ENCODE data around the gene SDHAF3.
"Not testable (repeated sequence)": the region's sequence is repeated elsewhere in the genome, so short reads cannot be mapped to it uniquely, and the experiment has no call there.

SDHAF3 gene

GRCh38 chr7:97117372-97118188 is at the start of gene SDHAF3:
Gene SDHAF3 (plus strand): TSS chr7:97117698. CDS start chr7:97117724, 26 bp downstream.
- DNase-seq (ENCODE audit: low spot score): peak; percentile 99

- DNase-seq (ENCODE audit: low spot score): not testable (repeated sequence)
Observed at GRCh38 chr7:97072025-97072424, 45.5 kb upstream of the SDHAF3 start.

DNA sequence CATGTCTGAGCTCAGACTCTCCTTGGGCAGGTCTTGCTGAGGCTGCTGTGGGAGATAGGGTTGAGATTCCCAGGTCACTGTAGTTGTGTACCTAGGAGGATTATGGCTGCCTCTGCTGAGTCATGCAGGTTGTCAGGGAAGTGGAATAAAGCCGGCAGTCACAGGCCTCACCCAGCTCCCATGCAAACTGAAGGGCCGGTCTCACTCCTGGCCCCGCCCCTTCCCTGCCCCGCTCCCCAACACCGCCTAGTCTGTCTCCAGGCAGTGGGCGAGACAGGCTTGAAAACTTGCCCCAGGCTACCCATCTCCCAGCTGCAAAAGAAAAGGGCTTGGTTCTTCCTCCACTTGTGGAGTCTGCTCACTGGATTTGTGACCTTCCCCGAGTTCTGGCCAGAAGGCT is 41.6 kb upstream of the SDHAF3 start:
- no peak for DNase-seq (ENCODE audit: low spot score)

- no peak for DNase-seq (ENCODE audit: low spot score)
Observed at GRCh38 chr7:97078023-97078969, 39.2 kb upstream of the SDHAF3 start.

DNA sequence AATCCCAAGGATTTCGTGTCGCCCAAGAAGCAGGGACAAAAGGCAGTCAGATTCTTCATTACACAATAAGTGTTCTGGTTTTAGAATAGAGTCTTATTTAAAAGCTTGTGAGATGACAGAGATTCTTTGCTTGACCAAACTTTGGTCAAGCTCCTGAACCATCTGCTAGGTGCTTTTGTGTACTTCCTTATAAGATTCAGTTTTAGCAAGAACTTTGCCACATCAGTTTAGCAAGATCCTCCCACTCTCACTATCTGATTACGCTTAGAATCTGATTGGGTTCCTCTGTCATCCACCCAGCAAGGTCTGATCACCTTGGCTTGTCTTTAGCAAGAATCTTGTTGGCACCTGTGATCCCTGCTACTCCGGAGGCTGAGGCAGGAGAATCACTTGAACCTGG is 38.2 kb upstream of the SDHAF3 start:
- no peak for DNase-seq (ENCODE audit: low spot score)

DNA sequence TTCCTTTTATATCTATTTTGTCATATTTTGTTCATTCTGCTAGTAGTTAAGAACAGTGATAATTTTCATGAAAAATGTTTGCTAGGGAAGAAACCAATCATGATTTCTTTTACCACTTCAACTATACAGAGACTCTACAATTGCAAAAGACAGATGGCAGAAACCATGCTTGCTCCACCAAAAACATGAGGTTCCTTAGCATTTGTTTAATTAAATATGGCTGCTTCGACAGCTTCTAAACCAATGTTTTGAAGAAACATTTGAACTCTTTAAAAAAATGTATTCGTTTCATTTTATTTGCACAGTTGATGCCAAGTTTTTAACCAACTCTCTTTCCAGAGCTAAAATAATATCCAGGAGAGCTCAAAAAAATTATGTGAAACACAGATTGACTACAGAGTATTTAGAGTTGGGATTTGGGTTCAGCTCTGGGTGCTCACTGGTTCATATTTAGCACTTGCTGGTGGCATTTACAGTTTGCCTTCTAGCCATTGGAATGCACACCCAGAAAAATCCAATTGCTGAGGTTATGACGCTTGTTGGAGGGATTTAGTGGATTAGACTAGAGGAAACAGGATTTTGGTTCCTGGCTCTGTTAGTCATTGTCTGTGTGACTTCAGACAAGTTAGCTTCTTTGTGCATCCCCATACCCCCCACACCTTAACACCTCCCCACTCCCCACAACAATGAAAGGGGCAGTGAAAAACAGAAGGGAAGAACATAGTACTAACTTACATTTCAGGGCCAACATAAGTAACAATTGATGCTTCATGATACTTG is 35.8 kb upstream of the SDHAF3 start:
- no peak for DNase-seq (ENCODE audit: low spot score)

DNA sequence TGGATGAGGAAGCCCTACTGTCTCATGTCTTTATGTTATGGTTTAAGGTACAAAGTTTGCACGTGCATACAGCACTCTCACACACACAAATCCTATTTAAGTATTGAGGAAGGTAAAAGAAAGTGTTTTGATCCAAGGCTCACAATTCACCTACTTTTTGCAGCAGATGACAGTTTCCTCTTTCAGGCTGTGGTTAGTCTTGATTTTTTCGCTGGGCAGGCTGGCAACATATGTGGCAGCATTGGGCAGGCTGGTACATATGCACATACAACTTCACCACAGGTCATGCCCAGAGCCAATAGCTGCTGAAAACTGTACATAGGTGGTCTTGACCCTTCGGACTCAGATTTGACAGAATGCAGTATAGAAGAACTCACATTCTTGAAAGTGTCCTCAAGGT is 29.1 kb upstream of the SDHAF3 start:
- DNase-seq (ENCODE audit: low spot score): no peak

GRCh38 chr7:97089771-97090170 is 27.7 kb upstream of the SDHAF3 start:
- DNase-seq (ENCODE audit: low spot score): no peak

- no peak for DNase-seq (ENCODE audit: low spot score)
Observed at GRCh38 chr7:97090761-97091353, 26.6 kb upstream of the SDHAF3 start.

- no peak for DNase-seq (ENCODE audit: low spot score)
Observed at GRCh38 chr7:97094284-97094930, 23.1 kb upstream of the SDHAF3 start.

DNA sequence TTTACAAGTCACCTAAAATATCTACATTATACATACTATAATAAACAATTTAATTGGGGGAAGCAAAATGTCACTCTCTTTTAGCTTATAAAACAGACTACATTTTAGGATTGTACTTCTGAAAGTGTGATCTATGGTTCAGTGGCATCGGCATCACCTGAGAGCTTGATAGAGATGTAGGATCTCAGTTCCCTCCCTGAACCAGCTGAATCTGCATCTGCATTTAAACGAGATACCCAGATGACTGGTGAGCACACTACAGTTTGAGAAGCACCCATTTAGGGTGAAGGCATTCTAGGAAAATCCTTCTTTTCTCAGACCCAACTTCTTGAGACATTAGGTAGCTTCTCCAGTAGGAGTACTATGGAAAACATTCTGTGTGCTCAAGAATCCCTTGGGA is 21.5 kb upstream of the SDHAF3 start:
- DNase-seq (ENCODE audit: low spot score): no peak

GRCh38 chr7:97096661-97097060 is 20.8 kb upstream of the SDHAF3 start:
- no peak for DNase-seq (ENCODE audit: low spot score)

GRCh38 chr7:97104719-97105238 is 12.7 kb upstream of the SDHAF3 start:
- DNase-seq (ENCODE audit: low spot score): peak; percentile 90

GRCh38 chr7:97107192-97107800 is 10.2 kb upstream of the SDHAF3 start:
- no peak for DNase-seq (ENCODE audit: low spot score)

DNA sequence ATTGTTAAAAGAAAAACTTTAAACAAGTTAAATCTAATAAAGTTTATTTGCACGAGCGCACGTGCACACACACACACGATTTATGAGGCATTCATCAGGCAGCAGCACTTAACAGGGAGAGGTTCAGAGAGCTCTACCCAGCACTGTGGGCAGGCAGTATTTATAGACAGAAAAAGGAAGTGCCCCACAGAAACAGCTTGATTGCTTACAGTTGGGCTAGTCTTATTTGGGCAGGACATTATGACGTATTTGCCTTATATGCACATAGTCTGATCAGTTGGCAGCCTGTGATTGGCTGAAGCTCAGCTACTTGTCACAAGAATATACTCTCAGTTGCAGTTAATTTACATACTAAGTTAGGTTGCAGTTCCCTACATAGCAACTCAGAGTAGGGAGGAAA is 1.2 kb upstream of the SDHAF3 start:
- DNase-seq (ENCODE audit: low spot score): no peak

DNA sequence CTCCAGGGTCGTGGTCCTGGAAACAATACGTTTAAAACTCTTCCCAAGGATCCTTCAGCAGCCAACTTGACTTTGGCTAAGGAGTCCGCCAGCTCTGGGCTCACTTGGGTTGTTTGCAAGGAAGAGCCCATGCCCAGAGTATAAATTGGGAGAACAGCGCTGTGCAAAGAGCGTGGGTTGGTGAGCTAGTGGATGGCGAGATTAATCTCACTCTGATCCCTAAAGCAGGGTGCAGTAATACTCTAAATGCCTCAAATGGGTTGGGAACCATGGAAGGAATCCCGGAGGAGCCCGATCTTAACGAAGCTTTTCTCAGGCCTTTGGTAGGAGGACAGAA is 495 bp upstream of the SDHAF3 start:
- peak; percentile 47 for DNase-seq (ENCODE audit: low spot score)

DNA sequence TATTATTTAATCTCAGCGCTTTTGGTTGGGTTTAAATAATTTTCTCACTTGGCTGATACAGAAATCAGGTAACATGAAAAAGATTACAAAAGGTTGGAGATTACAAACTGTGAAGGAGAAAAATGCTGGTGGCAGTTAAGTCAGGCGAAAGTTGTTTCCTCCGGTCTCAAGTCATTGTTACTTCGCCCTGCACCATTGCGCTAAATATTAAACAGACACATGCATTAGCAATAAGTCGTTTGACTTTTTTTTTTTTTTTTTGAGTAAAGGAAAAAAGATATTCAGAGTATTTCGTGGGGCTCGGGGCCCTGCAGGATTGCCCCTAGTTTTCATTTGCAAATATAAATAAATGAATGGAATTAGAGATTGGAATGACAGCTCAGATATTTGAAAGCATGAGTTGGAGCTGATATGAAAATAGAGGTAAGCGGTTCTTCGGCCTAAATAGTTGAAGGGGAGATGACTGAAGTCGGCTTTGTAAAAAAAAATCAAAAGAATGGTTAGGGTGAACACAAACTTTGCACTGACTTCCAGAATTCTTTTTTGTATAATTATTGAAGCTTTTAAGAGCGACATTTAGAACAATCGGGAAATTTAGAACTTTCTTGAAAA is 914 bp downstream of the SDHAF3 start:
- DNase-seq (ENCODE audit: low spot score): no peak

GRCh38 chr7:97119747-97120146 is 2.2 kb downstream of the SDHAF3 start:
- no peak for DNase-seq (ENCODE audit: low spot score)

- no peak for DNase-seq (ENCODE audit: low spot score)
Observed at GRCh38 chr7:97120713-97121457, 3.4 kb downstream of the SDHAF3 start.

DNA sequence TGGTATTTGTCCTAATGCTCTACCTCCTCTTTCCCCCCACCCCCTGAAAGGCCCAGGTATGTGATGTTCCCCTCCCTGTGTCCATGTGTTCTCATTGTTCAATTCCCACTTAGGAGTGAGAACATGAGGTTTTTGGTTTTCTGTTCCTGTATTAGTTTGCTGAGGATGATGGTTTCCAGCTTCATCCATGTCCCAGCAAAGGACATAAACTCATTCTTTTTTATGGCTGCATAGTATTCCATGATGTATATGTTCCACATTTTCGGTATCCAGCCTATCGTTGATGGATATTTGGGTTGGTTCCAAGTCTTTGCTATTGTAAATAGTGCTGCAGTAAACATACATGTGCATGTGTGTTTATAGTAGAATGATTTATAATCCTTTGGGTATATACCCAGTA is 5.6 kb downstream of the SDHAF3 start:
- not testable (repeated sequence) for DNase-seq (ENCODE audit: low spot score)
